Daoy (cell line): ENCODE results near the gene SPINT3. TPM values are rescaled to one million over a fixed set of nuclear protein-coding genes. Genes with fewer than 3 reads are reported as not detected.
"Not testable (repeated sequence)": the region's sequence is repeated elsewhere in the genome, so short reads cannot be mapped to it uniquely, and the experiment has no call there.

ENCODE experiments used
- DNase-seq: peaks from one replicate; pipeline ENCODE4 v3.0.0-alpha.2; 2015; ENCODE audit warnings: low read depth
- total RNA-seq: library from RNA; depleted of rRNA; stranded (reverse); fragments of >200 nt; shearing (Covaris generic); gene quantifications from 2 replicates; pipeline ENCODE4 v1.2.3, GENCODE V29; 2014

SPINT3 gene
- total RNA-seq, 1 experiment from 2014 or later, result not detected

DNA sequence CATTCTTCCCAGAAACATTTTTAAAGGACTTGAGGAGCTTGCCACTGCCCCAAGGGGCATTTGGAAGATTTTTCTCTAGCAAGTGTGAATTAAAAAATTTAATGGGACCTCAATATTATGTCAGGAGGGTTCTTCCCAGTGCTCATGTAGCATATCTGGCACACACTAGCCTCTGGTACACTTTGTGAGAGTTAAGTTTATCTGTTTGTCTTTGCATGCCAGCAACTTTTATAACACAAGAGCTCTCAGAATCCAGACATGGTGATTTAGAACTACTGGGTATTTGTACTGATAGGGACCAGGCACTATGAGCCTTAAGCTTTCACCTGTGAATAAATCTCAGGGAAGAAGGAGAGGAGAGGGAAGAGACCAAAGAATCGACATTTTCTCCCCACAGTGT is 12.9 kb downstream of the SPINT3 start:
- DNase-seq, result no peak

GRCh38 chr20:45501600-45501999 is 13.8 kb downstream of the SPINT3 start:
- DNase-seq, result no peak

GRCh38 chr20:45500022-45500421 is 15.4 kb downstream of the SPINT3 start:
- no peak for DNase-seq

GRCh38 chr20:45497971-45498494 is 17.4 kb downstream of the SPINT3 start:
- DNase-seq, result no peak

DNA sequence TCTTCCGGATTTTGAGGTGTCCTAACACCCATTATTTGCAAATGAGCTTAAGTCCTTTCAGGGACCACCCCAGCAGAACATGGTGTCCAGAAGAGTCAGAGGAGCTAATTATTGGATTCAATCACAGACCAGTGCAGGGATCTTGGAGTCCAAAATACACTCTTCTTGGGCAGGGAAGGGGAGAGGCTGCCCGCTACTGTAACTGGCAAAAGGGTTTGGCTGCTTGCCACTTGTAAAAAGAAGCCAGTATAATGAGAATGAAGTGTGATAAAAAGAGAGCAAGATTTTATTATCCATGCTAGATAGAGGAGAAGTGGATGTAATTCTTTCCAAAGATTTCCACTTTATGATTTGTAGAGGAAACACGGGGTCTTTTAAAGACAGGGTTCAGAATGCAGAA is 19.3 kb downstream of the SPINT3 start:
- no peak for DNase-seq

- no peak for DNase-seq
These were observed 19.9 kb downstream of the SPINT3 start for GRCh38 chr20:45495501-45495941.

DNA sequence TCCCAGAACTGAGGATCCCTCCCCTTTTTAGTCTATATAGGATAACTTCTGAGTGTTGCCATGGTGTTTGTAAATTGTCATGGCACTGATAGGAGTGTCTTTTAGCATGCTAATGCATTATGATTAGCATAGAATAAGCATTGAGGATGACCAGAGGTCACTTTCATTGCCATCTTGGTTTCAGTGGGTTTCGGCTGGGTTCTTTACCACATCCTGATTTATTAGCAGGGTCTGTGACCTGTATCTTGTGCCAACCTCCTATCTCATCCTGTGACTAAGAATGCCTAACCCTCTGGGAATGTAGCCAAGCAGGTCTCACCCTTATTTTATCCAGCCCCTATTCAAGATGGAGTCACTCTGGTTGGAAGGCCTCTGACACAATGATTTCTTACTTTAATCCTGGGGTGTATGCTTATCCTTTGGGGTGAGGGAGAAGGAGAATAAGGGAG is 26.3 kb downstream of the SPINT3 start:
- DNase-seq, result peak; percentile 79

GRCh38 chr20:45487231-45487635 is 28.2 kb downstream of the SPINT3 start:
- no peak for DNase-seq

DNA sequence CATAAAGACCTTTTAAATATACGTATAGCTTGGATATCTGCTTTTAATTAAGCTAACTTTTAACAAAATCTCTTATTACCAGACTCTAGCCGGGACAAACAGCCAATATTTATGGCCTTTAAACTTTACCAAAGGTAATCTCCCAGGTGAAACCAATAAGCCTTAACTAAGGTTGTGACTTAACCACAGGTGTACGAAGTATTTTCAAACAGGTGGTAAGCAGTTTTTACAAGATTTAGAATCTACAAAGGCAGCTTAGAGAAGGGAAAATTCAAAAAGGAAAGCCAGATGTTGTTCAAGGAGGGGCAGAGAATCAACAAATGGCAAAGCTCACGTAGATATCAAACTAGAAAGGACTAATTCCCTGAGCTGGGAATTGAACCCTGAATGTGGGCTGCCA is 30.0 kb downstream of the SPINT3 start:
- DNase-seq, result no peak

- no peak for DNase-seq
These were observed 30.7 kb downstream of the SPINT3 start for GRCh38 chr20:45484676-45485075.

DNA sequence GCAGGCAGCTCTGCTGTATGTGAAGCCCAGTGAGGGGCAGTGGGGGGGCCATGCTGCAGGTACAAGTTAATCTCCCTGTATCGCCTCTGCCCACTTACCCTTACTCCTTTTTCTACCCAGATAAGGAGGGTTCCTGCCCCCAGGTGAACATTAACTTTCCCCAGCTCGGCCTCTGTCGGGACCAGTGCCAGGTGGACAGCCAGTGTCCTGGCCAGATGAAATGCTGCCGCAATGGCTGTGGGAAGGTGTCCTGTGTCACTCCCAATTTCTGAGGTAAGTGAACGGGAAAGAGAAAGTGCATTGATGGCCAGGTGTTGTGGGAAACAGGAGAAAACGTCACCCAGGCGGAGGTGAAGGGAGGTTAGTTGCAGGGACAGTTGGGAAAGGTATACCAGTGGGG is 35.6 kb downstream of the SPINT3 start:
- DNase-seq, result no peak

GRCh38 chr20:45477530-45478148 is 37.8 kb downstream of the SPINT3 start:
- DNase-seq, result not testable (repeated sequence)

GRCh38 chr20:45472286-45472685 is 43.1 kb downstream of the SPINT3 start:
- DNase-seq, result not testable (repeated sequence)

DNA sequence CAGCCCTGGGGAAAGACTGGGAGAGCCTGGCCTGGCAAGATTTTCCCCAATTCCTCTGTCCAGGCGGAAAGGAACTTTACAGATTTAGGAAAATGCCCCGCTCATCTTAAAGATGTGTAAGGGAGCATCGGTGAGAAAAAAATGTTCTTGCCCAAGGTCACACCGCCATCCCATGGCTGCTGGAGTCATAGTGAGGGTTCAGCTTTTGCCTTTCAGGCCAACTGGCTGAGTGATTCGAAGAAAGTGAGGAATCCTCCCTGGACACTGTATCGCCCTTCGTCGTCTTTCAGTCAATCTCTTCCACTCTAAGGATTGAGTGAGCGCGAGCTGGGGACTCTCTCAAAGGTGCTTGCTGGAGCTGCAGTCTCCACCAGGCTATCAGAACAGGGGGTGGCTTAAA is 44.5 kb downstream of the SPINT3 start:
- peak; percentile 15 for DNase-seq

DNA sequence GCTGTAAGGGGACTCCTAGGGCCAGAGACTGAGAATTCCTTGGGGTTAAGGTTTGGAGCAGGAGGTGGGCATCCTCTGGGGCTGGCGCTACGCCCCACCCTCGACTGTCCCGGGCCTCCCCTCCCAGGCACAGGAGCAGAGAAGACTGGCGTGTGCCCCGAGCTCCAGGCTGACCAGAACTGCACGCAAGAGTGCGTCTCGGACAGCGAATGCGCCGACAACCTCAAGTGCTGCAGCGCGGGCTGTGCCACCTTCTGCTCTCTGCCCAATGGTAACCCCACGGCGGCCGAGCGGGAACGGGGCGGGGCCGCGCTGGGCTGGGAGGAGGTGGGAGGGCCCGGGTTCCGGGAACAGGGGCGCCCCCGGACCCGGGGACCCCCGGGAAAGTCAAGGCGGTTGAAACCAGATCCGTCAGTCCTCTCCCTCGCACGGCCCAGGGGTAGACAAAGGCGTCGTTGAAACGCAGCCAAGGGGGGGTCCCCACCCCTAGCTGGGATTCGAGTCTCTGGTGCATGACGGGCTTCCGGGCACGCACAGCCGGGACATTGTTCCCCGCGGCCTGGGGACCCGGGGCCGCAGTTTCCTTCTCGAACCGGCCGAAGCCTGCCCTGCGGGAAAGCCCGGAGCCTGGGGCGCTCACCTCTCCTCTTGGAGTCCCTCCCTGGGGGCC is 45.0 kb downstream of the SPINT3 start:
- DNase-seq, result peak; percentile 52

DNA sequence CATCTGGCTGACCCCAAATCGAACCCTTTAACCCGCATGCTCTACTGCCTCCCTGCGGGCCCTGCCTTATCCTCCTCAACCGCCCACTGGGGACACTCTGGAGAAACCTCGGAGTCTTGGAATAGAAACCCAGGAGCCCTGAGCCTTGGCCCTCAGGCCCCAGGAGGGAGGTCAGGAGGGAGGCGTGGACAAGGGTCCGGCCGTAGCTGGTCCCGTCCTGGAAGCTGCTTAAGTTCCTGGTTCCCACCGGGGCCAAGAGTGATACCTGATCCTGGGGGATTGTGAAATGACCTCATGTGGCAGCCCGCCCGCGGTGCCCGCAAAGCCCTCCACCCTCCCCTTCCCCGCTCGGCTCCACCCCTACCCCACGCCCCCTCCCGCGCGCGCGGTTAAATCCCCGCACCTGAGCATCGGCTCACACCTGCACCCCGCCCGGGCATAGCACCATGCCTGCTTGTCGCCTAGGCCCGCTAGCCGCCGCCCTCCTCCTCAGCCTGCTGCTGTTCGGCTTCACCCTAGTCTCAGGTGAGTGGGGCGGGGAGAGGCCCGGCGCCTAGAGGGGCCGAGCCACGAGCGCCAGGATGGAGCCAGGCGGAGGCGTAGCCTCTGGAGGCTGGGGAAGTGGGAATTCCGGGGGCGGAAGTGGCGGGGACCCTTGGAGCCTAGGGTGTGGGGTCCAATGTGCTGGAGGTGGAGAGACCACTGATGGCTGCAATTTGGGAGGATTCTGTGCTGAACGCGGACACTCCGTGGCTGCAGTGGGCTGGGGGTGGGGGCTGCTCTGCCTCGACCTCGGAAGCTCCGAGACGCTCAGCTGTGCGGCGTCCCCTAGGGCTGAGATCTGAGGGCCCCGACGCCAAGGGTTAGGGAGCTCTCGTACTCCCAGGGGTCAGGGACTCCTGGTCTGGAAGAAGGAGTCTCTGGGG is 45.8 kb downstream of the SPINT3 start, which contains the start of gene WFDC2:
WFDC2 (plus strand) TSS at position 418 of the 926 bp plus-strand sequence; CDS start at position 447, 29 bp downstream.
- DNase-seq, result no peak

- DNase-seq, result no peak
These were observed 47.6 kb downstream of the SPINT3 start for GRCh38 chr20:45467861-45468260.

DNA sequence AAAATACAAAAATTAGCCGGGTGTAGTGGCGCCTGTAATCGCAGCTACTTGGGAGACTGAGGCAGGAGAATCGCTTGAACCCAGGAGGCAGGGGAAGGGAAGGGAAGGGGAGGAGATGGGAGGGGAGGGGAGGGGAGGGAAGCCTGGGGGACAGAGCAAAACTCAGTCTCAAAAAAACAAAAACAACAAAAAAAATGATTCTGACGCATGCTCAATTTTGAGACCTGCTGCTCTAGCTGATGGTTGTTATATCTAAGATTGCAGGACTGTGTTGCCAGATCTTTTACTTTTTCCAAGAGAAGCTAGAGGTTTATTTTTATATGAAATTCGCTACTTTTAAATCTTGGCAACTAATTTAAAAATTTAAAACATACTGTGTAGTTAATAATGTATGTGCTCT is 48.2 kb downstream of the SPINT3 start:
- DNase-seq, result no peak

DNA sequence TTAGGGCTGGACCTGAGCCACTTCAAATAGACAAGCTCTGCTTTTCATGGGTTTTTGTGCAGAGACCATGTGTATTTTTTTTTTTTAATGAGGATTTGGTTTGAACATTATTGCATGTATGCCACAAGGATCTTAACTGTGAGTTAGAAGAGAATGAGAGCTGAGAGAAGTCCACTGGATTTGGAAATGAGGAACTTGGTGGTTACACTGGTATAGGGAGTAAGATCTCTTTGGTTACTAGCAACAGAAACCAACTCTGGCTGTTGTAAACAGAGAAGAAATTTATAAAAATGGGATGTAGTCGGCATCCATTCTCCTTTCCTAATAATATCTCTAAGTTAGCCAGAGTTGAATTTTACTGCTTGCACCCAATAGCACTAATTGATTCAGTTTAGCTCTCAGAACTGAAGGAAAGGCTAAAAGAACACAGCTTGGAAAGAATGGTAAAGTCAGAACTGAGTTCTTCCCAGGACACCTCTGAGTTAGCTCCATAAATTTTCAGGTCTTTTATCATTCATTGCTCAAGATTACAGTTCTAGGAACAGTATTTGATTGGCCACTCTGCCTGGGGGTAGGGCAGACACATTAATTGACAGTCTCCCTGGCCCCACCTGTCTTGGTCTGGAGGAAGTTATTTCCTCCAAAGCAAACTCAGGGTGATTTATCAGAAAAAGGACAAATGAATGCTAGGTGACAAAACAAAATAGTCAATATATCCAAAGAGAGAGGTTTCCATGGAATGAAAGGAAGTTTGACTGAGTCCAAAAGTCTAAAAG is 49.7 kb downstream of the SPINT3 start:
- DNase-seq, result no peak

- no peak for DNase-seq
These were observed 51.7 kb downstream of the SPINT3 start for GRCh38 chr20:45463709-45464108.
